Stimulated activated CD8-positive, alpha-beta memory T cell treated with anti-CD3 and anti-CD28 coated beads, Interleukin-7, amount 100 ng/mL, for 48 hours (primary cell): Measurements from ENCODE around the gene DIS3L2.

Experiments used
- DNase-seq, 2 donors: peaks; one replicate each; pipeline ENCODE4 v3.0.0-alpha.2; 2020; ENCODE audit warnings: low read depth in 1 of 2; ENCODE audit errors: extremely low read depth in 1 of 2

The DIS3L2 gene

DNA sequence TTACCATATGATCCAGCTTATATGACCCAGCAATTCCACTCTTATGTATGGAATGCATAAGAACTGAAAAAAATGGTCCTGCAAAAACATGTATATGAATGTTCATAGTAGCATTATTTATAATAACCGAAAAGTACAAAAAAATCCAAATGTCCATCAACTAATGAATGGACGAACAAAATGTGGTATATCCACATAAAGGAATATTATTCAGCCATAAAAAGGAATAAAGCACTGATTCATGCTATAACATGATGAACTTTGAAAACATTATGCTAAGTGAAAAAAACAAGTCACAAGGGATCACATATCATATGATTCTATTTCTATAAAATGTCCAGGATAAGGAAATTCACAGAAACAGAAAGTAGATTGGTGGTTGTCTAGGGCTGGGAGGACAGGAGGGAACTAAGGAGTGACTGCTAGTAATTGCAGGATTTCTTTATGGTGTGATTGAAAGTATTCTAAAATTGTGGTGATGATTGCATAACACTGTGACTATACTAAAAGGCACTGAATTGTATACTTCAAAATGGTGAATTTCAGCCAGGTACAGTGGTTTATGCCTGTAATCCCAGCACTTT, 10.0 kb upstream of the DIS3L2 start:
- DNase-seq, result no peak

DNA sequence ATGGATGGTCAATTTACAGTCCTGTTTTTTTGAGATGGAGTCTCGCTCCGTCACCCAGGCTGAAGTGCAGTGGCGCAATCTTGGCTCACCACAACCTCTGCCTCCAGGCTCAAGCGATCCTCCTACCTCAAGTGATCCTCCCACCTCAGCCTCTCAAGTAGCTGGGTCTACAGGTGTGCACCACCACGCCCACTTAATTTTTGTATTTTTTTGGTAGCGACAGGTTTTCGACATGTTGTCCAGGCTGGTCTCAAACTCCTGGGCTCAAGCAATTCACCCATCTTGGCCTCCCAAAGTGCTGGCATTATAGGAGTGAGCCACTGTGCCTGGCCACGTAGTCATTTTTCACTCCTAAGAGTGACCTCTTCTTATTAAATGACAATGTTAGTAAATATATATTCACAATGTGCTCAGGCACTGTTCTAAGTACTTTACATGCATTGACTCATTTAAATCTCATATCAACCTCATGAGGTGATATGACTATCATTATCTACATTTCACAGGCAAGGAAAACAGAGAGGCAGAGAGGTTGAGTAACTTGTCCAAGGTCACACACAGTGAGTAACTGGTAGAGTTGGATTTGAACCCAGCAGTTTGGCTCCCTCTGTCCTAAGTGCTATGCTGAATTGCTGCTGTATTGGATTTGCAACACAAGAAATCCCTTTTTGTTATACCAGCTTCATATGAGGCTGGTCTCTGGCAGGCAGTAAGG, 5.6 kb upstream of the DIS3L2 start:
- no peak for DNase-seq

- DNase-seq, result no peak
These were observed 3.4 kb upstream of the DIS3L2 start for GRCh38 chr2:231957913-231958763.

DNA sequence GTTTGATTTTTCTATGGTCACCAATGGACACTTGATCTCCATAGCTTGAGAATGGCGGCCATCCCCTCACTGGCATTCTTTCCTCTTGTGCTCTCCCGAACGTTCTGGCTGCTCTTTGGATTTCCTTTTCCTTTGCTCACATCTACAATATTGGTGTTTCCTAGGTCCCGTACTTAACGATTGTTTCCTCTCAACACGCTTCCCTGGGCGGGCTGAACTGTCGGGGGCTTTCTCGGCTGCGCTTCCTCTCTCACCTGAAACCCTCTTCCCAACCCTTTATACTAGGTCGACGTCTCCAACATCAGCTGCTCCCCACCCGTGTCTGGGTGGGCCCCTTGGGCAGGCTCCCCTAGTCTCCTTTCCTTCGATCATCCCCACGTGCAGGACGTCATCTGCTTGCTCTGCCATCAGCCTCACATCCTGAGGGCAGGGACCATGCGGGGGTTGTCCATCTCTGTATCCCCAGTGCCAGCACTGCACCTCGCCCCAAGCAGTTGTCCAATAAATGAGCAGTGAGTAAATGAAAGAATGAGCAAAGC, 634 bp upstream of the DIS3L2 start:
- no peak for DNase-seq

- no peak for DNase-seq
These were observed 3.6 kb downstream of the DIS3L2 start for GRCh38 chr2:231965102-231965501.

- no peak for DNase-seq
These were observed 5.4 kb downstream of the DIS3L2 start for GRCh38 chr2:231966886-231967285.

- DNase-seq, result no peak
These were observed 7.3 kb downstream of the DIS3L2 start for GRCh38 chr2:231968820-231969219.

DNA sequence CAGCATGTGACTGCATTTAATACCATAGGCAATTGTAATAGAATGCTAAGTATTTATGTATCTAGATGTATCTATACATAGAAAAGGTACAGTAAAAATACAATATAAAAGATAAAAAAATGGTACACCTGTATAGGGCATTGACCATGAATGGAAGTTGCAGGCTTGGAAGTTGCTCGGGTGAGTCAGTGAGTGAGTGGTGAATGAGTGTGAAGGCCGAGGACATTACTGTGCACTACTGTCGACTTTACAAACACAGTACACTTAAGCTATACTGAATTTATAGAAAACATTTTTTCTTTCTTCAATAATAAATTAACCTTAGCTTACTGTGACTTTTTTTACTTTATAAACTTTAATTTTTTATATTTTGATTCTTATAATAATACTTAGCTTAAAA, 8.9 kb downstream of the DIS3L2 start:
- DNase-seq, result no peak

DNA sequence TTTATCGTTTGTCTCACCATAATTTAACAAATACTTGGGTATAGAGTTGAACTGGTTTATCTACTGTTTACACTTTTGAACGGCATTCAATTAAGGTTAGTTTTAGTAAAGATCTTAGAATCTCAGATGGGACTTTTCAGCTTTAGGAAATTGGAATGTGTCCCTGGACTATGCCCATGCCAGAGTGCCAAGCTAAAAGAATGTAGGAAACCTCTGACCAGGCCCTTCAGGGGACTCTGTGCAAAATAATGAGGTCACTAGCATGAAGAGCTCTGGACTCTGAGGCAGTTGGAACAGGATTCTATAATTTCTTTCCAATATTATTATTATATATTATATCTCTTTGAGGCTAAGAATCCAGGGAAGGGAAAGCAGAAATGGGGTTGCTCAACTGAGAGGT, 13.5 kb downstream of the DIS3L2 start:
- DNase-seq, result no peak

- no peak for DNase-seq
These were observed 15.9 kb downstream of the DIS3L2 start for GRCh38 chr2:231977430-231977829.

DNA sequence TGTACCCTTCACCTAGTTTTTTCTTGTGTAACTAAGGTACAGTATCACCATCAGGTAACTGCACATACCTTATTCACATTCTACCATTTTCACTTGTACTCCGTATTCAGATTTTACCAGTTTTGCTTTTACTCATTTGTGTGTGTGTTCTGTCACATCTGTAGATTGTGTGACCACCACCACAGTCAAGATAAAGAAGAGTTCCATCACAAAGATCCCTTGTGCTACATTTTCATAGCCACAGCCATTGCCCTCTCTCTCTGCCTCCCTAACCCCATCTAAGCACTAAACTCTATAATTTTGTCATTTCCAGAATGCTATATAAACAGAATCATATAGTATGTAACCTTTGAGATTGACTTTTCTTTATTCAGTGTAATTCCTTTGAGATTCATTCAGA, 23.5 kb downstream of the DIS3L2 start:
- DNase-seq, result no peak

GRCh38 chr2:231985823-231986261, 24.3 kb downstream of the DIS3L2 start:
- DNase-seq, result no peak

- DNase-seq, result no peak
These were observed 25.7 kb downstream of the DIS3L2 start for GRCh38 chr2:231987124-231987727.

DNA sequence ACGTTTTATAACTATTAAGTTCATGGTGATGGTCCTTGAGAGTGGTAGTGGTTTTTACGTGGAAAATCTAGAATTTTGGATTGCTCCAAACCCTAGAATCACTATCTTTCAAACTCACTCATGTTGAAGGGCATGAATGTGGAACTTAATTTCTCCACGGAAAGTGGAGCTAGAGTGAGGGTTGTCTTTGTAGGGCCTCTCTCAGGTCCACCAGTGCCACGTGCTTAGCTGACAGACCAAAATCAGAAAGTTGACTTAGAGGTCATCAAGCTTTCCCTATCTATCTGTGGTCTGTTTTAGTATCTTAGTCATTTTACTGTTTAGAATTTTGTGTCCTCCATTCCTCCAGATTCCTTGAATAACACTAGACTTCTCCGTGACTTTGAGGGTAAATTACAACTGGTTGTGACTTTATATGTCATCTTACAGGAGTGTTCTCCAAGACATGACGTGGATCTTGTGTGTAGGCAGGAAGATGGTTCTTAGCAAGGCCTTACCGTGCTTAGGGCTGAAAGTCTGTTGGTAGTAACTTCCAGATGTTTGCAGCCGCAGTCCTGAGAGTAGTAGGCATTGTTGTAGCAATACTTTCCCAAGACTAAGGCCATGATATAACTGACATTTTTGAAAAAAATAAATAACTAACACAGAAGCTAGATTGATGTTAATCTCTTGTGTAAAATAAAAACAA, 26.8 kb downstream of the DIS3L2 start:
- no peak for DNase-seq

DNA sequence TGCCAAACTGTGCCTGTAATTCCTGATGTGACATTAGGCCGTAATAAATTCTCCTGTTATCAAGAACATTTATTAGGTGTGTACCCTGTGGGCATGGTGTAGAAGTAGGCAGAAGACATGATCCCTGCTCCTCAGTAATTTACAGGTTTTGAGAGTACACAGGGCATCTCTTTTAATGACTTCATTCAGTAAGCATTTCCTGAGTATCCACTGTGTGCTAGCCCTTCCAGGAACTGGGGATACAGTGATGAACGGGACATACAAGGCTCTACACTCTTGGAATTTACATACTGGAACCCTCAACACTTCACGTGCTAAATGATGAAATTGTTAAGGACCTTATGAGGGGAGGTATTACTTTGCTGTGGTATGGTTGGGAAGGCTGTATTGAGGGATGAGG, 30.2 kb downstream of the DIS3L2 start:
- DNase-seq, result no peak

GRCh38 chr2:231992888-231993287, 31.4 kb downstream of the DIS3L2 start:
- no peak for DNase-seq

DNA sequence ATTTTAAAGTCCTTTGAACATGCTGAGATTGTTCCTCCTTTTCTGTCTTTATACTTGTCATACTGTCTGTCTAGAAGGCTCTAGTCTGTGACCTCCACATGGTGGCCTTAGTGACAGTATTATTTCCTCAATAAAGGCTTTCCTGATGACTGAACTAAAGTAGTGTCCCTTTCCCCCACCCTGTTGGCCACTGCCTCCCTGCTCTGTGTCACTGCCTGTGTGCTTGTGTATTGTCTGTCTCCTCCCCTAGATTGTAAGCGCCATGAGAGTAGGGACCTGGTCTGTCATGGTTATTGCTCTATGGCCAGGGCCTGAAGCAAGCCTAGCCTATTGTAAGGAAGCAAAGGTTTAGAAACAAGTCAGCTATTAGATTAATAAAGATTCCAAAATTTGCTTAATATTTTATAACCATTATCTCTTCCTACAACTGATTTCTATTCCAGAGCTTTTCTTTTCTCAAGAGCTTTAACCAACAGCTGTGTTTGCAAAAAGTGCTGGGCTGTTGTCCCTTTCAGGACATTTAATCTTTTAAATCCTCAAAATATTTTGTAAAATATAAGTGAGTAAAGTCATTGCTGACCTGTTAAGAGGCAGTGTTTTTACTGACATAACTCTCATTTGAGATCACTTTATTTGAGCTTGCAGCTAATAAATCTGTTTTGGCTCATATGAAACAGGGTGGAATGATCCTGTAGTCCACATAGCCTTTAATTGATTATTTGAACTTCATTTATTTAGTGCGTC, 35.5 kb downstream of the DIS3L2 start:
- no peak for DNase-seq

GRCh38 chr2:231998046-231998445, 36.5 kb downstream of the DIS3L2 start:
- DNase-seq, result no peak

- no peak for DNase-seq
These were observed 38.9 kb downstream of the DIS3L2 start for GRCh38 chr2:232000439-232000838.

DNA sequence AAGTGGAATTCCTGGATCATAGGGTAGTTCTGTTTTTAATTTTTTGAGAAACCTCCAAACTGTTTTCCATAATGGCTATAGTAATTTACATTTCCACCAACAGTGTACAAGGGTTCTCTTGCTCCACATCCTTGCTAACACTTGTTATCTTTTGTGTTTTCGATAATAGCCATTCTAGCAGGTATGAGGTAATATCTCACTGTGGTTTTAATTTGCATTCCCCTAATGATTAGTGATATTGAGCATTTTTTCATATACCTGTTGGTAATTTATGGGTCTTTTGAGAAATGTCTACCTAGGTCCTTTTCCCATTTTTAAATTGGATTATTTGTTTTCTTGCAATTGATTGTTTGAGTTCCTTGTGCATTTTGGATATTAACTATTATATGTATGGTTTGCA, 39.6 kb downstream of the DIS3L2 start:
- no peak for DNase-seq
